Adrenal gland (tissue), 5 donors: ENCODE results near the gene UGT1A10.

Source experiments
- POLR2A ChIP-seq, 2 donors: fragments of 450-650 bp; IDR thresholded peaks; one replicate each; pipeline ENCODE4 v1.6.1; 2017; ENCODE audit warnings: antibody characterized with exemption in 2 of 2, mild to moderate bottlenecking in 2 of 2, moderate library complexity in 1 of 2
- TF ChIP-seq, protein P1 (sequence below), 6 experiments: fragments of 450-650 bp in 4 of 6; fragments of 200-600 bp in 2 of 6; sonication (generic) in 1 of 6; IDR thresholded peaks; 1 replicate in 5 of 6; 2 replicates in 1 of 6; pipeline versions ENCODE4 v1.5.1 to v1.8.0; 2016 to 2021; ENCODE audit warnings: antibody characterized with exemption in 6 of 6, mild to moderate bottlenecking in 2 of 6, moderate library complexity in 1 of 6
- donor health status: DM: no; HTN: no; CAD: no.

- TF ChIP-seq, protein P1, sequence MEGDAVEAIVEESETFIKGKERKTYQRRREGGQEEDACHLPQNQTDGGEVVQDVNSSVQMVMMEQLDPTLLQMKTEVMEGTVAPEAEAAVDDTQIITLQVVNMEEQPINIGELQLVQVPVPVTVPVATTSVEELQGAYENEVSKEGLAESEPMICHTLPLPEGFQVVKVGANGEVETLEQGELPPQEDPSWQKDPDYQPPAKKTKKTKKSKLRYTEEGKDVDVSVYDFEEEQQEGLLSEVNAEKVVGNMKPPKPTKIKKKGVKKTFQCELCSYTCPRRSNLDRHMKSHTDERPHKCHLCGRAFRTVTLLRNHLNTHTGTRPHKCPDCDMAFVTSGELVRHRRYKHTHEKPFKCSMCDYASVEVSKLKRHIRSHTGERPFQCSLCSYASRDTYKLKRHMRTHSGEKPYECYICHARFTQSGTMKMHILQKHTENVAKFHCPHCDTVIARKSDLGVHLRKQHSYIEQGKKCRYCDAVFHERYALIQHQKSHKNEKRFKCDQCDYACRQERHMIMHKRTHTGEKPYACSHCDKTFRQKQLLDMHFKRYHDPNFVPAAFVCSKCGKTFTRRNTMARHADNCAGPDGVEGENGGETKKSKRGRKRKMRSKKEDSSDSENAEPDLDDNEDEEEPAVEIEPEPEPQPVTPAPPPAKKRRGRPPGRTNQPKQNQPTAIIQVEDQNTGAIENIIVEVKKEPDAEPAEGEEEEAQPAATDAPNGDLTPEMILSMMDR (IDR thresholded peaks at IDR 0.05) = no peak
- TF ChIP-seq POLR2A (IDR thresholded peaks at IDR 0.05) = no peak
Measured at GRCh38 chr2:233656443-233656842, 20.2 kb downstream of the UGT1A10 start.
